LNCaP clone FGC (cell line): ENCODE results near the gene CDK16.
"Not testable (repeated sequence)": the region's sequence is repeated elsewhere in the genome, so short reads cannot be mapped to it uniquely, and the experiment has no call there.

Source experiments
- DNase-seq: peaks from one replicate; pipeline ENCODE4 v3.0.0-alpha.2; 2011; ENCODE audit warnings: low read depth
- H3K4me3 ChIP-seq: 2 replicates; pipeline ENCODE4 v1.5.1; 2011; ENCODE audit warnings: mild to moderate bottlenecking, low read depth, low read length, control low read depth
- TF ChIP-seq, protein P1 (sequence below): IDR thresholded peaks from 2 replicates; pipeline ENCODE4 v1.5.1; 2012; ENCODE audit warnings: mild to moderate bottlenecking; ENCODE audit not compliant: control insufficient read depth, insufficient read depth; ENCODE audit errors: extremely low read depth

CDK16 gene

DNA sequence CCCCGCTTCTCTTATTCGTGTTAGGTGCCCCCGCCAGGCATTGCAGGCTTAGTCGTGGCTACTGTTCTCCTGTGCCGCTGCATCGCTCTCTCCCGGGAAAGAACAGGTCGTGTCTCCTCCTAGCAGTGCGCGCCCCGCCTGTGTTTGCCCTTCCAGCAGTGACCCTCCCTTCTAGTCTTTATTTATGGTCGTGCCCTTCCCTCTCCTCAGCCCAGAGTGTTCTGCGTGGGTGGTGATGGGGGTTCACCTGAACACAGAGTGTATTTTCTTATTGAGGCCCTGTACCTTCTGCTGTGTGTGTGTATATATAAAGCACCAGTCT lies 29.5 kb downstream of the CDK16 start:
- no peak for DNase-seq
- no peak overlapping the region for H3K4me3 ChIP-seq
- TF ChIP-seq, protein P1, sequence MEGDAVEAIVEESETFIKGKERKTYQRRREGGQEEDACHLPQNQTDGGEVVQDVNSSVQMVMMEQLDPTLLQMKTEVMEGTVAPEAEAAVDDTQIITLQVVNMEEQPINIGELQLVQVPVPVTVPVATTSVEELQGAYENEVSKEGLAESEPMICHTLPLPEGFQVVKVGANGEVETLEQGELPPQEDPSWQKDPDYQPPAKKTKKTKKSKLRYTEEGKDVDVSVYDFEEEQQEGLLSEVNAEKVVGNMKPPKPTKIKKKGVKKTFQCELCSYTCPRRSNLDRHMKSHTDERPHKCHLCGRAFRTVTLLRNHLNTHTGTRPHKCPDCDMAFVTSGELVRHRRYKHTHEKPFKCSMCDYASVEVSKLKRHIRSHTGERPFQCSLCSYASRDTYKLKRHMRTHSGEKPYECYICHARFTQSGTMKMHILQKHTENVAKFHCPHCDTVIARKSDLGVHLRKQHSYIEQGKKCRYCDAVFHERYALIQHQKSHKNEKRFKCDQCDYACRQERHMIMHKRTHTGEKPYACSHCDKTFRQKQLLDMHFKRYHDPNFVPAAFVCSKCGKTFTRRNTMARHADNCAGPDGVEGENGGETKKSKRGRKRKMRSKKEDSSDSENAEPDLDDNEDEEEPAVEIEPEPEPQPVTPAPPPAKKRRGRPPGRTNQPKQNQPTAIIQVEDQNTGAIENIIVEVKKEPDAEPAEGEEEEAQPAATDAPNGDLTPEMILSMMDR, result no peak

DNA sequence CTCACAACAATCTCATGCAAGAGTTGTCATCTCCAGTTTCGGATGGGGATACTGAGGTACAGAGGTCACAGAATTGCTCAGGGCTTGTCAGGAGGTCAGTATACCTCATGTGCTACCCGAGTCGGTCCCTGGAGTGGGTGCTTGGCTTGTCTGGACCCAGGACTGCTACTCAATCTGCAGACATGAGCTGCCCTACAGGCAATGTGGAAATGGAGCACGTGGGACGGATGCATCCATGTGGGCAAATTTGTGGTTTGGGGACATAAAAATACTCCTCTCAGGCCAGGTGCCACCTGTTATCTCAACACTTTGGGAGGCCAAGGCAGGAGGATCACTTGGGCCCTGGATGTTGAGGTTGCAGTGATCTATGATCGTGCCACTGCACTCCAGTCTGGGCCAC lies 30.1 kb downstream of the CDK16 start:
- DNase-seq, result no peak
- H3K4me3 ChIP-seq, result no peak overlapping the region
- TF ChIP-seq, protein P1, result no peak

DNA sequence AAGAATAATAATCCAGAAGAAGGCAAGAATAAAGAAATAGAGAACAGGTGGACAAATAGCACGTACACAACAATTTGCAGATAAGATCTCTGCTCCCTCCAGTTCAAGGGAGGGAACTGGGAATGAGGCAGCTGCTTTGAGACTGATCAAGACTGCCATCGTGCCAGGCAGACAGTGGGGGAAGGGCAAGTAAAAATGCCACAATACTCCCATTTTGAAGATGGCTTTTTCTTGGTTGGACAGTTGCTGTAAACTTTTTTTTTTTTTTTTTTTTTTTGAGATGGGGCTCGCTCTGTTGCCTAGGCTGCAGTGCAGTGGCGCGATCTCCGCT lies 31.5 kb downstream of the CDK16 start:
- H3K4me3 ChIP-seq, result no peak overlapping the region
- DNase-seq, result no peak
- TF ChIP-seq, protein P1, result no peak

DNA sequence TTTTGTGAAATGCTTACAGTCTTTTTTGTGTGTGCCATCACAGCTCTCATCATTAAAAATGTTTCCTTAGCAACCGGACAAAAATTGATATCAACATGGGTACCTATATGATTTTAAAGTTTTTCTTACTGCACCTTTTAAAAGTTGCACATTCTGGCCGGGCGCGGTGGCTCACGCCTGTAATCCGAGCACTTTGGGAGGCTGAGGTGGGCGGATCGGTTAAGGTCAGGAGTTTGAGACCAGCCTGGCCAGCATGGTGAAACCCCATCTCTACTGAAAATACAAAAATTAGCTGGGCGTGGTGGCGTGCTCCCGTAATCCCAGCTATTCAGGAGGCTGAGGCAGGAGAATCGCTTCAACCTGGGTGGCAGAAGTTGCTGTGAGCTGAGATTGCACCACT lies 39.1 kb downstream of the CDK16 start:
- not testable (repeated sequence) for DNase-seq

DNA sequence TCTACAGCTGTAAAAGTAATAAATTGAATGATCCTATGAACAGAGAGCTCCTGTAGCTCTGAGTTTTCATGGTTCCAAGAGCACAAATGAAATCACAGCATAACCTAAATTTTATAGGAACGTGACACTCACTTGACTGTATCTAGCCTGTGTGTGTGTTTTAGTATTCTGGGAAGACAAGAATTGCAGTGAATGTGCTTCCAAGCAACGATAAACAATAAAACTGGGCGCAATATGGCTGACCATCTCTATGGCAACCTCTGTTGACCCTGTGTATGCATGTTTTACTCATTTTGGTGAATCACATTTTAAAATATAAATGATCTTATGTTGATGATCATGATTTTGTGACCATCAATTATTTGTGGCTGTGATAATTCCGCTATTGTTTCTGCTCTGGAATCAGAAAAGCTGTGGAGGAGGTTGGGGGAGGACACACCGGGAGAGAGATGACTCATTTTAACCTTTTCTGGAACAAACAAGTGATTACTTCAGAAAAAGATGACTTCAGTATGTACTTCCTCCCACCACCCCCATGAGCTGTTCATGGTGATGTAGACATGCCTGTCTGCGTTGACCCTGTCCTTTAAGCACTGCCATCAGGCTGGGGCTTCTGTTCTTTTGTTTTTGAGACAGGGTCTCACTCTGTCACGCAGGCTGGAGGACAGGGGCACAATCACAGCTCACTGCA lies 46.1 kb downstream of the CDK16 start:
- H3K4me3 ChIP-seq, result no peak overlapping the region
- DNase-seq, result no peak
- TF ChIP-seq, protein P1, result no peak

More for the DNA sequence above, 39.1 kb downstream of the CDK16 start:
- not testable (repeated sequence) for H3K4me3 ChIP-seq

DNA sequence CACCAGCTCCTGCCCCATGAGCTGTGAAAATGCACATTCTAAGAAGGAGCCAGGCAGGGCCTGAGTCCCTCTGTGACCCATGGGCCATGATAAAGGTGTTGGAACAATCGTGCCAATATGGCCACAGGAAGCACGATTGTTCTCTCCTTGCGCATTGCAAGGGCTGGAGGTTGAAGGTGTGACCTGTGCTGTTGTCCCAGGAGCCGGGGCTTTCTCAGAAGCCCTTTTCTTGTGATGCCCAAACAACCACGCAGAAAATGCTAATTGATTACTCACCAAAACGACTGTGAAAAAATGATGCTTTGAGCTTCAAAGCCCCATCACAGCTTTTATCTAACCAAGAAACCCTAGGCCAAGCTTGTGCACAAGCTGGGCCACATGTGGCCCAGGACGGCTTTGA lies 48.2 kb downstream of the CDK16 start:
- TF ChIP-seq, protein P1, result no peak
- DNase-seq, result no peak
- H3K4me3 ChIP-seq, result no peak overlapping the region

DNA sequence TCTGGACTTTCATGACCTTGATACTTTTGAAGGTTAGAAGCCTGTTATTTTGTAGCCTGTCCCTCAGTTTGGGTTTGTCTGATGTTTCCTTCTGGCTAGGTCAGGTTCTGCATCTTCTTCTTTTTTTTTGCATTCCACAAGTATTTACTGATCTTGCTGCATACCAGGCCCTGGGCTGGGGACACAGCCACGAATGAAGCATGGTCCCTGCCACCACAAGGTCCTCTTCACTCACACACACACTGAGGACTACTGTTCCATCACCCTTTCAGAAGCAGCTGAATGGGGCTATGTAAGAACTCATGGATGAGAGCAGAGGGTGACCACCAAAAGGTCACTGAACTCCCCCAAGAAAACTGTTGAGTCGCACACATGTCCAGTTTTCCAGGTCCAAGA lies 53.5 kb downstream of the CDK16 start:
- no peak for DNase-seq
- H3K4me3 ChIP-seq, result no peak overlapping the region
- TF ChIP-seq, protein P1, result no peak
